SK-N-MC (cell line): ENCODE data around the gene SERTM2.

Experiments
- EZH2 ChIP-seq: fragments of 200-600 bp; sonication (generic); IDR thresholded peaks from one replicate; pipeline ENCODE4 v1.6.1; 2017; ENCODE audit warnings: antibody characterized with exemption
- FOXP2 ChIP-seq: optimal IDR thresholded peaks from 2 replicates; pipeline ENCODE3; 2011; ENCODE audit warnings: mild to moderate bottlenecking, moderate library complexity; ENCODE audit not compliant: insufficient read depth; ENCODE audit errors: extremely low read length, control extremely low read depth
- POLR2AphosphoS5 ChIP-seq: IDR thresholded peaks from 2 replicates; pipeline ENCODE4 v1.6.1; 2012; ENCODE audit warnings: mild to moderate bottlenecking, low read depth, low read length, borderline replicate concordance

GRCh38 chrX:111555406-111555958, 44.0 kb downstream of the SERTM2 start:
- TF ChIP-seq POLR2AphosphoS5 (no peak), EZH2 (no peak), FOXP2 (no peak)
